Activated naive CD4-positive, alpha-beta T cell treated with anti-CD3 and anti-CD28 coated beads for 36 hours (primary cell): ENCODE results near the gene UCHL5. TPM values are rescaled to one million over a fixed set of nuclear protein-coding genes. Genes with fewer than 3 reads are reported as not detected.

Experiments
- CTCF ChIA-PET: fragments of 350-600 bp; sonication (Branson Sonifier 250); formaldehyde crosslinking; loops from one replicate; lab custom pipeline; 2021; ENCODE audit warnings: antibody characterized with exemption; lab: Charles Lee
- DNase-seq: peaks from one replicate; pipeline ENCODE4 v3.0.0-alpha.2; 2020
- H3K27ac Mint-ChIP-seq: one replicate; pipeline ENCODE4 v1.8.0; 2021; ENCODE audit warnings: mild to moderate bottlenecking, mixed read lengths
- H3K27me3 Mint-ChIP-seq: one replicate; pipeline ENCODE4 v1.8.0; 2021; ENCODE audit warnings: low read depth, mixed read lengths
- H3K36me3 Mint-ChIP-seq: one replicate; pipeline ENCODE4 v1.8.0; 2021; ENCODE audit warnings: low read depth, mixed read lengths
- H3K4me1 Mint-ChIP-seq: one replicate; pipeline ENCODE4 v1.8.0; 2021; ENCODE audit warnings: low read depth, mixed read lengths
- H3K4me3 Mint-ChIP-seq: one replicate; pipeline ENCODE4 v1.8.0; 2021; ENCODE audit warnings: mild to moderate bottlenecking, moderate library complexity, mixed read lengths
- H3K9me3 Mint-ChIP-seq: one replicate; pipeline ENCODE4 v1.8.0; 2021; ENCODE audit warnings: mixed read lengths
- intact Hi-C: fragments of 100-400 bp; cut with micrococcal nuclease; formaldehyde crosslinking; loops from one replicate; pipeline ENCODE4 v1.15.1; 2023
- total RNA-seq, 2 experiments: library from RNA; stranded (reverse); gene quantifications; one replicate each; pipeline ENCODE4 v1.2.3, GENCODE V29; 2021

Gene UCHL5, protein sequence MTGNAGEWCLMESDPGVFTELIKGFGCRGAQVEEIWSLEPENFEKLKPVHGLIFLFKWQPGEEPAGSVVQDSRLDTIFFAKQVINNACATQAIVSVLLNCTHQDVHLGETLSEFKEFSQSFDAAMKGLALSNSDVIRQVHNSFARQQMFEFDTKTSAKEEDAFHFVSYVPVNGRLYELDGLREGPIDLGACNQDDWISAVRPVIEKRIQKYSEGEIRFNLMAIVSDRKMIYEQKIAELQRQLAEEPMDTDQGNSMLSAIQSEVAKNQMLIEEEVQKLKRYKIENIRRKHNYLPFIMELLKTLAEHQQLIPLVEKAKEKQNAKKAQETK
- total RNA-seq, result 10 to 100 TPM; 63.4 to 68.8 TPM

- H3K9me3 Mint-ChIP-seq, result no peaks in the 10 kb centered on the region
- intact Hi-C loops, result loop anchor here (1.0 to 10.0 kb wide), 11 partner anchors 11 to 1230 kb away; partner anchors contain the start of genes CDC73, GLRX2, RGS1 and RGS2
- peaks cover 16% of the 10 kb centered on the region for H3K36me3 Mint-ChIP-seq
- no peaks in the 10 kb centered on the region for H3K27me3 Mint-ChIP-seq
- H3K4me3 Mint-ChIP-seq, result peak within 1 kb of the TSS; percentile 94
- CTCF ChIA-PET, result interaction anchor here (0.6 to 1.4 kb wide), 7 partner anchors 14 to 253 kb away, joined by 3 to 9 read pairs (median 3); partner anchors contain the start of gene CDC73
- peak within 1 kb of the TSS; percentile 97 for H3K27ac Mint-ChIP-seq
- peaks cover 59% of the 10 kb centered on the region for H3K4me1 Mint-ChIP-seq
- peak; percentile 97 for DNase-seq
These were observed at the start of gene UCHL5, which contains the start of gene RO60 for GRCh38 chr1:193059282-193060114. Gene UCHL5, minus strand, starts transcription at chr1:193059360. Its CDS starts 100 bp downstream, at chr1:193059260. Gene RO60, plus strand, starts transcription at chr1:193059612. Its CDS starts 9,443 bp downstream, at chr1:193069055.

DNA sequence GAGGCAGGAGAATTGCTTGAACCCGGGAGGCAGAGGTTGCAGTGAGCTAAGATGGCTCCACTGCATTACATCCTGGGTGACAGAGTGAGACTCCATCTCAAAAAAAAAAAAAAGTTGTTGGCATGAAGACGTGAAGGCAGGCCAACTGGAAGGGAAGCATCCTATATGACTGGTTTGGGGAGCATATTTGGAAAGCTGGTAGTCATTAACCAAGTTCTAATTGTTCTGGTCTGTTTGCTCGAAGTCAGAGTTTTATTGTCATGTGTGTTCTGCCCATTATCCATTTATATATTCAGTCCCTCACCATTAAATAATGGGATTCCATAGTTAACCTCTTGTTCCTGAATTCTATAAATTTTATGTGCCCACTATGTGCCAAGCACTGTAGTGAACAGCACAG, 49.3 kb upstream of the UCHL5 start:
- no peaks in the 10 kb centered on the region for H3K9me3 Mint-ChIP-seq
- H3K4me3 Mint-ChIP-seq, result no peak overlapping the region
- H3K4me1 Mint-ChIP-seq, result peaks cover 13% of the 10 kb centered on the region
- H3K36me3 Mint-ChIP-seq, result no peaks in the 10 kb centered on the region
- DNase-seq, result no peak
- CTCF ChIA-PET, result interaction anchor here (0.6 kb wide), 2 partner anchors 9 to 88 kb away, joined by 3 read pairs; no protein-coding TSS in a partner anchor
- H3K27ac Mint-ChIP-seq, result no peak overlapping the region
- no peaks in the 10 kb centered on the region for H3K27me3 Mint-ChIP-seq
- intact Hi-C loops, result loop anchor here (5.0 kb wide), 1 partner anchor 301 kb away; the partner anchor contains the start of gene RGS2

GRCh38 chr1:193105821-193106177, 46.6 kb upstream of the UCHL5 start:
- H3K27me3 Mint-ChIP-seq, result no peaks in the 10 kb centered on the region
- peaks cover 19% of the 10 kb centered on the region for H3K4me1 Mint-ChIP-seq
- DNase-seq, result no peak
- H3K36me3 Mint-ChIP-seq, result no peaks in the 10 kb centered on the region
- CTCF ChIA-PET, result interaction anchor here (0.7 kb wide), 1 partner anchor 302 kb away, joined by 3 read pairs; no protein-coding TSS in a partner anchor
- H3K9me3 Mint-ChIP-seq, result no peaks in the 10 kb centered on the region
- H3K4me3 Mint-ChIP-seq, result peak overlapping the region; percentile 89
- intact Hi-C loops, result loop anchor here (1.0 to 5.0 kb wide), 3 partner anchors 17 to 298 kb away; partner anchors contain the start of genes CDC73, RGS2, RO60 and UCHL5
- no peak overlapping the region for H3K27ac Mint-ChIP-seq

GRCh38 chr1:193104907-193105820, 46.0 kb upstream of the UCHL5 start, which contains the start of gene GLRX2:
Gene GLRX2, minus strand, starts transcription at chr1:193105414. Its CDS starts 32 bp downstream, at chr1:193105382.
- H3K4me1 Mint-ChIP-seq, result peaks cover 19% of the 10 kb centered on the region
- peak within 1 kb of the TSS; percentile 89 for H3K4me3 Mint-ChIP-seq
- intact Hi-C loops, result loop anchor here (1.0 to 5.0 kb wide), 3 partner anchors 17 to 298 kb away; partner anchors contain the start of genes CDC73, RGS2, RO60 and UCHL5
- H3K27me3 Mint-ChIP-seq, result no peaks in the 10 kb centered on the region
- DNase-seq, result peak; percentile 60
- H3K27ac Mint-ChIP-seq, result peak within 1 kb of the TSS; percentile 68
- H3K9me3 Mint-ChIP-seq, result no peaks in the 10 kb centered on the region
- H3K36me3 Mint-ChIP-seq, result no peaks in the 10 kb centered on the region
- CTCF ChIA-PET, result interaction anchor here (0.6 kb wide), 1 partner anchor 48 kb away, joined by 3 read pairs; no protein-coding TSS in a partner anchor

DNA sequence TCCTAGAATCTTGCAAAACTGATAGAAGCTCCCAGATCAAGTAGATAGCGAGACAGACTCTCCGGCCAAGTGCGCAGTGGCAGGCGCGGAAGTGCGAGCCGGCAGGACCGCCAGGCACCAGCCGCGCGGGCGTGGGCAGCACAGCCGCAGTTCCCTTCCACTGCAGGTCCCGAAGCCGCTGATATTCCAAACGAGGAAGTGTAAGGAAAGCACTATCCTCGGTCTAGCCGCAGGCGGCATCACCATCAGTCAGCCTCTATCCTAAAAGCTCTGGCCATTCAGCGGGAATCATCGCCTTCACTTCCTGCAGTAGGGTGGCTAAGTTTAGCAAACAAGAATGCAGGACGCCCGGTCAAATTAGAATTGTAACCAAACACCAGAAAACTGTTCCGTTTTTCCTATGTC, 45.3 kb upstream of the UCHL5 start:
- intact Hi-C loops, result no loop called here
- no peaks in the 10 kb centered on the region for H3K36me3 Mint-ChIP-seq
- no peak overlapping the region for H3K27ac Mint-ChIP-seq
- H3K4me1 Mint-ChIP-seq, result peaks cover 19% of the 10 kb centered on the region
- H3K4me3 Mint-ChIP-seq, result peak overlapping the region; percentile 89
- DNase-seq, result peak; percentile 13
- CTCF ChIA-PET, result interaction anchor here (0.6 to 1.3 kb wide), 3 partner anchors 17 to 48 kb away, joined by 3 to 5 read pairs (median 3); partner anchors contain the start of genes CDC73 and UCHL5
- no peaks in the 10 kb centered on the region for H3K9me3 Mint-ChIP-seq
- no peaks in the 10 kb centered on the region for H3K27me3 Mint-ChIP-seq

DNA sequence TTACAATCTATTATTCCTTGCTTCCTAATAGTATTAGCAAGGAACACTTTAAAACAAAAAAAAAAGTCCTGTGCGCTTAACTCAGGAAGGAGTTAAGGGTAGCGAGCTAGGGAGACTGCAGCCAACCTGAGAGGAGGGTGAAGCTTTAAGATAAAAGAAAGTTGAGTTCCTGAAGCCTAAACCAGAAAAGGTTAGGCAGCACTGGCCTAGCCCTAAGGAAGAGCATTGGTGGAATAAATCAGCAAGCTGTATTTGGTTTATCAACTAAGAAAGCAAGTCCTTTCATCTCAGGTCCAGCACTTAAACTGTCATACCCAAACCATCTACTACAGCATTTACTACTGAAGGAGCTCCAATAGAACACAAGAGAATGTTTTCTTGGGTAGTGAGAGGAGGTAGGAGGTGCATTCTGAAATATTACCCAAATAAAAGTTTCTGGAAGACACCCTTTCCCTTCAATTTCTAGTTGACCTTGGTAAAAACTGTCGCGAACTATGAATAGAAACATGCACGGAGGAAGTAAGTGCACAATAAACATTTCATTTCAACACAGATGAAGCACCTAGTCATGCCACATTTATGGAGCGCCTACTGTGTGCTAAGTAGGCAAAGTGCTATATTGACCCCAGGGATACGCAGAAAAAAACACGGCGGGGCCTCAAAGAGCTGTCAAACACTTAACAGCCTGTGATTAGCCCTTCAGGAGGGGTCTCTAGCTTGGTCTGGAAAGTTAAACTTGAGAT, 44.8 kb upstream of the UCHL5 start:
- Mint-ChIP-seq H3K36me3 (no peaks in the 10 kb centered on the region), H3K27me3 (no peaks in the 10 kb centered on the region), H3K9me3 (no peaks in the 10 kb centered on the region), H3K27ac (no peak overlapping the region), H3K4me3 (peak overlapping the region; percentile 89), H3K4me1 (peaks cover 19% of the 10 kb centered on the region)
- intact Hi-C loops, result no loop called here
- DNase-seq, result no peak
- CTCF ChIA-PET, result interaction anchor here (0.7 to 1.3 kb wide), 4 partner anchors 18 to 84 kb away, joined by 3 to 5 read pairs (median 3); partner anchors contain the start of genes CDC73 and UCHL5

GRCh38 chr1:193102662-193103061, 43.5 kb upstream of the UCHL5 start:
- H3K4me3 Mint-ChIP-seq, result no peak overlapping the region
- no peaks in the 10 kb centered on the region for H3K9me3 Mint-ChIP-seq
- no peaks in the 10 kb centered on the region for H3K36me3 Mint-ChIP-seq
- intact Hi-C loops, result no loop called here
- CTCF ChIA-PET, result no interaction called here
- no peak overlapping the region for H3K27ac Mint-ChIP-seq
- no peaks in the 10 kb centered on the region for H3K27me3 Mint-ChIP-seq
- no peak for DNase-seq
- peaks cover 19% of the 10 kb centered on the region for H3K4me1 Mint-ChIP-seq

DNA sequence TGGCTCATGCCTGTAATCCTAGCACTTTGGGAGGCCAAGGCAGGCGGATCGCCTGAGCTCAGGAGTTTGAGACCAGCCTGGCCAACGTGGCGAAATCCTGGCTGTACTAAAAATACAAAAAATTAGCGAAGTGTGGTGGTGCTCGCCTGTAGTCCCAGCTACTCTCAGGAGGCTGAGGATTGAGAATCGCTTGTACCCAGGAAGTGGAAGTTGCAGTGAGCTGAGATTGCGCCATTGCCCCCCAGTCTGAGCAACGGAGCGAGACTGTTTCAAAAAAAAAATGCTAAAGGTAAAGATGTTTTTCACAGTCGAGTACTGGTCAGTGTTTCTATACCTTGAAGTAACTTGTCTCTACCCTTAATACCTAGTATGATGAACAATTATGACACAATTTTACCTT, 35.0 kb upstream of the UCHL5 start:
- peaks cover 13% of the 10 kb centered on the region for H3K36me3 Mint-ChIP-seq
- no peaks in the 10 kb centered on the region for H3K27me3 Mint-ChIP-seq
- no peaks in the 10 kb centered on the region for H3K4me1 Mint-ChIP-seq
- no peak for DNase-seq
- intact Hi-C loops, result no loop called here
- CTCF ChIA-PET, result no interaction called here
- no peaks in the 10 kb centered on the region for H3K9me3 Mint-ChIP-seq
- H3K4me3 Mint-ChIP-seq, result no peak overlapping the region
- no peak overlapping the region for H3K27ac Mint-ChIP-seq

DNA sequence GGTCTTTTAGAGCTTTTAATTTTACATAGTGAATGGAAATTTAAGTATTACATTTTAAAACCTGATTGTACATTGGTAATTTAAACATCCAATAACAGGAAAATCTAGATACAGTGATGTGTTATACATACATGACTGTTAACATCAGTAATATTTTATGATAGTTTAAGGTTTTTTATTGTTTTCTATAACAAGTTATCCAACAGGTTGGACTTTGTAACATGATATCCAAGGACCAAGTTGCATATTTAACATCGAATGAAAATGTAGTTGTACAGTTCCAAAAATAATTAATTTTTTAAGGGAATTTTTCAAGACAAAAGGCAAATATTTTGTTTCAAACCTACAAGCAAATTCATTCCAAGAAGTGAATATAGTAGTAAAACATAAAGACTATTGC, 31.7 kb upstream of the UCHL5 start:
- CTCF ChIA-PET, result no interaction called here
- no peak for DNase-seq
- no peak overlapping the region for H3K27ac Mint-ChIP-seq
- H3K9me3 Mint-ChIP-seq, result no peaks in the 10 kb centered on the region
- H3K27me3 Mint-ChIP-seq, result no peaks in the 10 kb centered on the region
- intact Hi-C loops, result no loop called here
- H3K4me3 Mint-ChIP-seq, result no peak overlapping the region
- peaks cover 9% of the 10 kb centered on the region for H3K36me3 Mint-ChIP-seq
- no peaks in the 10 kb centered on the region for H3K4me1 Mint-ChIP-seq

DNA sequence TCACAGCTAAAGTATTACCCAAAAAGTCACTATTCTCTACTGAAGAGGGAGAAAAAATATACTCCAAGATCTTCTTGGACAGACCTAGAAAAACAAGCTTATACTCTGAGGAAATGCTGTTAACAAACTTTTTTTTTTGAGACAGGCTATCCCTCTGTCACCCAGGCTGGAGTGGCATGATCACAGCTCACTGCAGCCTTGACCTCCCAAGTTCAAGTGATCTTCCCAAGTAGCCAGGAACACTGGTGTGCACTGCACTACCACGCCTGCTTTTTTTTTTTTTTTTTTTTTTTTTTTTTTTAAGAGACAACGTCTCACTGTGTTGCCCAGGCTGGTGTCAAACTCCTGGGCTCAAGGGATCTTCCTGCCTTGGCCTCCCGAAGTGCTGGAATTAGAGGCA, 28.7 kb upstream of the UCHL5 start:
- H3K4me3 Mint-ChIP-seq, result no peak overlapping the region
- CTCF ChIA-PET, result interaction anchor here (0.7 kb wide), 1 partner anchor 35 kb away, joined by 3 read pairs; no protein-coding TSS in a partner anchor
- H3K36me3 Mint-ChIP-seq, result peaks cover 9% of the 10 kb centered on the region
- no peak overlapping the region for H3K27ac Mint-ChIP-seq
- no peaks in the 10 kb centered on the region for H3K27me3 Mint-ChIP-seq
- no peak for DNase-seq
- H3K9me3 Mint-ChIP-seq, result no peaks in the 10 kb centered on the region
- H3K4me1 Mint-ChIP-seq, result no peaks in the 10 kb centered on the region
- intact Hi-C loops, result no loop called here

GRCh38 chr1:193086342-193086741, 27.2 kb upstream of the UCHL5 start:
- peaks cover 15% of the 10 kb centered on the region for H3K36me3 Mint-ChIP-seq
- CTCF ChIA-PET, result no interaction called here

More at GRCh38 chr1:193086342-193086741, 27.2 kb upstream of the UCHL5 start:
- H3K4me3 Mint-ChIP-seq, result no peak overlapping the region
- H3K27me3 Mint-ChIP-seq, result no peaks in the 10 kb centered on the region
- no peaks in the 10 kb centered on the region for H3K4me1 Mint-ChIP-seq
- no peaks in the 10 kb centered on the region for H3K9me3 Mint-ChIP-seq
- intact Hi-C loops, result no loop called here
- DNase-seq, result no peak
- H3K27ac Mint-ChIP-seq, result no peak overlapping the region
